Activated naive CD4-positive, alpha-beta T cell treated with anti-CD3 and anti-CD28 coated beads, Interleukin-2, amount 50 U/mL, for 16 hours (primary cell): ENCODE measurements around the gene REG4.
"Not testable (repeated sequence)": the region's sequence is repeated elsewhere in the genome, so short reads cannot be mapped to it uniquely, and the experiment has no call there.

Source experiments
- DNase-seq: peaks from one replicate; pipeline ENCODE4 v3.0.0-alpha.2; 2020

The REG4 gene

GRCh38 chr1:119811387-119811786 lies at the start of gene REG4:
Gene REG4 (minus strand): TSS chr1:119811460. CDS start chr1:119808769, 2,691 bp downstream.
- DNase-seq, result no peak

GRCh38 chr1:119859647-119860046 lies 48.4 kb upstream of the REG4 start:
- no peak for DNase-seq

DNA sequence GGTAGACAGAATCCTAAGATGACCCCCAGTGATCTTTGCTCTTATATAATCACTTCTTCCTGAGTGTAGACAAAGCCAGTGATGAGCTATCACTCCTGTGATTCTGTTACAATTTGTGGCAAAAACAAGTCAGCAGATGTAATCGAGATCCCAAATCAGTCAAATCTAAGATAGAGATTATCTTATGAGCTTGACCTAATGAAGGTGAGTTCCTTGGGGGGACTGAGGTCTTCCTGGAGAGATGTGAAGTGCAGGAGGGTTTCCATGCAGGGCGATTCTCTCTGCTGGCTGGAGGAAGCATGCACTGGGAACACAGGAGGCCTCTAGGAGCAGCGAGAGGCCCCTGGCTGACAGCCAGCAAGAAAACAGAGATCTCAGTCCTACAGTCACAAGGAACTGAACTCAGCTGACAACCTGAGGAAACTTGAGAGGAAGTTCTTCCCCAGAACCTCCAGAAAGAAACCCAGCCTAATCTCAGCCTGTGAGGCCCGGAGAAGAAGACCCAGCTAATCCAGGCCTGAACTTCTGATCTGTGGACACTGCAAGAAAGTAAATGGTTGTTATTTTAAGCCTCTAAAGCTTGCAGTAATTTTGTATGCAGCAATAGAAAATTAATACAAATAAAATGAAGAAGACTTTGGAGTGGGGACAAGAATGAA lies 47.4 kb upstream of the REG4 start:
- not testable (repeated sequence) for DNase-seq

DNA sequence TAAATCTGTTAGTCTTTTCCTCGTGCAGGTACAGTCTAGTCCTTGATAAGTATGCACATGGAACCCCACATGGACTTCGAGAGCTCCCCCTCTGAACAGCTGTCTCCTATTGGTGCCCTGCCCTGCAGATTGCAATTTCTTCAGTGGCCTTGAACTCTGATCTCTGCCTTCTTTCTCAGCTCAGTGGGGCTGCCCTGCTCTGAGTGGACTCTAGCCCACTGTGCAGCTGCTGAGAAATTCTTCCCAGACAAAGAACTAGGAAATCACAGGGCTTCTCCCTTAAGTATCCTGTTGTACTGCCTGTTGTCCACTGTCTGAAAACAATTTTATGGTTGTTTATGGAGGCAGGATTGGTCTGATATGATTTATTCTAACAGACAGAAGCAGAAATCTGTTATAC lies 46.9 kb upstream of the REG4 start:
- DNase-seq, result no peak

DNA sequence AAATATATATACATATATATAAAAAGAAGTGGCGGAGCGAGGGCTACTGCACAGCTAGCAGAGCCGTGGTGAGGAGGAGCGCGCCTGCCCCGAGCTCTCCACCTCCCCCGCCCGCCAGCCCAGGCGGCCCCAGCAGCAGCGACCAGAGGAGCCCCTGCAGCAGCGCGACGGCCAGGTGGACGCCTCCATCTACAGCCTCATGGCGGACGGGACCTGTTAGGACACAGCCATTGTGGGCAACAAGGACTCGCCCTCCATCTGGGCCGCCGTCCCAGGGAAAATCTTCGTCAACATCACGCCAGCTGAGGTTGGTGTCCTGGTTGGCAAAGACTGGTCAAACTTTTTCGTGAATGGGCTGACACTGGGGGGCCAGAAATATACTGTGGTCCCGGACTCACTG lies 41.9 kb upstream of the REG4 start:
- no peak for DNase-seq

- DNase-seq, result not testable (repeated sequence)
Observed at GRCh38 chr1:119844206-119844605, 32.9 kb upstream of the REG4 start.

DNA sequence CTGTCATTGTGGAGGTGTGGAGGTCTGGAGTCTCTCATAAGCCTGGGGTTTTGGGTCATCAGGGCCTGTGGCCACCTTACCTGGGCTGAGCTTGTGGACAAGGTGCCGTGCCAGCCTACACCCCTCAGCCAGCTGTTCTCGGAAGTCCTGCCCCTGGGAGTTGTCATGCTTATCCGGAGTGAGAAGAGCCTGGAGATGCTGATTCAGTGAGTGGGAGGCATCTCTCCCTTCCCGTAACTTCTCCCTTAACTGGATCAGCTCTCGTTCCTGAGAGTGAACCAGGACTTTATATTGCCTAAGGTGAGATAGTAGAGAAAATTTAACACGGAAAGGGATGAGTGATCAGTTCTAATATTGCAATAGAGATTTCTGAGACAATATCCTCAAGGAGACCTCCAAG lies 30.0 kb upstream of the REG4 start:
- no peak for DNase-seq

DNA sequence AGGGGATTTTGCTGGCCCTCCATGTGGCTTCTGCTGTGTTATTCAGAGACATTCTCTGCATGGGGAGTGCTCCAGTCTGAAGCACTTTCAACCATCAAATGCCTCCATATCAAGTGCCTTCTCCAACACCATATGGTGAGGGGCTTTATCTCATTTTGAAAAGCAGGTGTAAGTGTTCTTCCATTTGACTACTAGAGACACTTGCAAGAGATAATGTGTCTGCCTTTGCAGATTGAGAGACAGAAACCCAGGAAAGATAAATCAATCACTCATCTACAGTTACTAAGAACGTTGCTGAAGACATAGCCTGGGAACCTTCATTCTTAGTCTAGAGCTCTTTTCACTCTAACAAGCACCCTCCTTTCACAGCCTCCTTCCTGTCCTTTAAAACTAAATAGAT lies 29.5 kb upstream of the REG4 start:
- DNase-seq, result no peak

DNA sequence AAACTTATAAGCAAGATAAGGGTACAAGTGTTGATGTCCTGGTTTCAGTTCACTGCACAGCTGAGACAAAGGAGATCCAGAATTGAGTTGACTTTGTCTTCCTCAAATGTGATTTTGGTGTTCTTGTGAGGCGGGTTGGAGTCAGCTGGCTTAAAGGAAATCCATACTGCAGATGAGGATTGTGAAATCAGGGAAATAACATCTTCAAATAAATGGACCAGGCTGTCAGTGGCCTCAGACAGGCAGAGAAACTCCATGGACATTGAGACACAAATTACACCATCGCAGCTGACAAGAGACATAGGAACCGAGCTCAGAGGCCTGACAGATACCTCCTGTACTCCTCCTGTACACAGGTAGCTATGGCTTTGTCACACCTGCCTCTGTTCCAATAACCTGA lies 27.0 kb upstream of the REG4 start:
- DNase-seq, result no peak

DNA sequence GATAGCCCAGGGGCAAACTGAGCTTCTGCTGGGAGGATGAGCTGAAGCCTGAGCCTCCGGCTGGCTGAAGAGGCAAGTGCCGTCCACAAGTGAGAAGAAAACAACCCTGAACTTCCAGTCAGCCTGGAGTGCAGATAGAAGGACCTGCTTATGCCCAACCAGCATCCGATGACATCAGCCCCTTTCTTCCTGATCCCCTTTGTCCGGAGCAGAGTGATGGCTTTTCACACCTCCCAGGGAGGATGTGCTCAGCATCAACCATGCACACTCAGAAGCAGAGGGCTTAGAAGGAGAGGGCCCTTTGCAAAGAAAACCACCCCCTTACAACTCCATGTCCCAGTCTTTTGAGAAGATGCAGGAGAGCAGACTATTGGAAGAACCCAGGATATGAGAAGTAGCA lies 23.7 kb upstream of the REG4 start:
- no peak for DNase-seq

DNA sequence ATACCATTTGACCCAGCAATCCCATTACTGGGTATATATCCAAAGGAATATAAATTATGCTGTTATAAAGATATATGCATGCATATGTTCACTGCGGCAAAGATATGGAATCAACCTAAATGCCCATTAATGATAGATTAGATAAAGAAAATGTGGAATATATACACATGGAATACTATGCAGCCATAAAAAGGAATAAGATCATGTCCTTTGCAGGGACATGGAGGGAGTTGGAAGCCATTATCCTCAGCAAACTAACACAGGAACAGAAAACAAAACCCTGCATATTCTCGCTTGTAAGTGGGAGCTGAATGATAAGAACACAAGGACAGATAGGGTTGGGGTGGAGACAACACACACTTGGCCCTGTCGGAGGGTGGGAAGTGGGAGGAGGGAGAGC lies 19.8 kb upstream of the REG4 start:
- DNase-seq, result no peak

GRCh38 chr1:119829625-119830024 lies 18.4 kb upstream of the REG4 start:
- no peak for DNase-seq

GRCh38 chr1:119829006-119829405 lies 17.7 kb upstream of the REG4 start:
- not testable (repeated sequence) for DNase-seq

DNA sequence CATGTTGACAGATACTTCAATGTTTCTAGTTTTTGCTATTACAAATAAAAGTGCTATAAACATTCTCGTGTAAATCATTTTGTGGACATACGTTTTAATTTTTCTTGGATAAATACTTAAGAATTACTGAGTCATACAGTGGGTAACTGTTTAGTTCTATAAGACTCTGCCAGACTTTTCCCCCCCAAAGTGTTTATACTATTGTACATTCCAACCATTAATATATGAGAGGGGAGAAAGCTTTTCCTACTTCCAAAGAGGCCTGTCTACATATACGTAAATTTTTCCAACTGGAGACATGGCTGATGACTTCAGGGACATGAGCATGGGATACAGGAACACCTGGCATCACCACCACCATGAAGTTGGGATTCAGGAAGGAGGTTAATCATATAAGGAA lies 17.0 kb upstream of the REG4 start:
- no peak for DNase-seq

- DNase-seq, result no peak
Observed at GRCh38 chr1:119827010-119827409, 15.8 kb upstream of the REG4 start.

DNA sequence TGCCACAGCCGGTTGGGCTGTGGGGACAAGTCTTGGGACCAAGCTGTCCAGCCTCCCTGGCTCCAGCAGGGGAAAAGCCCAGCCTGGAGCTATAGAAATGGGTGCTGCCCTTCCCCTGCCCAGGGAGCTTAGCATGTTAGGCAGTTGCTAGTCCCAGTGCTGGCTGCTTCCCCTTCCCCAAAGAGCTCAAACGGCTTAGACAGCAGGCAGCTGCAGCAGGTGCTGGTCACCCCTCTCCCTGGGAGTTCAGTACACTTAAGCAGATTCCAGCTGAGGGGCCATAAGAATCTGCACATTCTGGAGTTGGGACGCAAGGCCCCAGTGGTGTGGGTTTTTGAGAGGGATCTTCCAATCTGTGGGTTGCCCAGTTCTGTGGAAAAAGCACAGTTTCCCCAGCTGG lies 11.1 kb upstream of the REG4 start:
- no peak for DNase-seq

DNA sequence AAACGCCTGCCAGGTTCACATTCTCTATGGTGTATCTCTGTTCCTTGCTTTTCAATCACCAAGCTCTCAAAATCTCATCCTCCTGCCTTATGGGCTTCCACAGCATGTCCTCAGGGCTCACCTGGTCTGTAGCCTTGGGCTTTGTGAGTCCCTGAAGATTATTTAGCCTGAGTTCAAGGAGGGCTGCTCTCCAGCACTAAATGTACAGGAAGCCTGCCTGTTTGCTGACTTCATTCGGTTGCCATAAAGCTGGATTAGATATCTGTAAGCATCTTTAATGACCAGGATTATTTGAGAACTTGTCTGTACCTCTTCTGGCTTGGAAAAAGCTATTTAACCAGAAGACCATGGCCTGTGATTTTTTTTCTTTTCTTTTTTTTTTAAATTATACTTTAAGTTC lies 6.9 kb upstream of the REG4 start:
- DNase-seq, result no peak

DNA sequence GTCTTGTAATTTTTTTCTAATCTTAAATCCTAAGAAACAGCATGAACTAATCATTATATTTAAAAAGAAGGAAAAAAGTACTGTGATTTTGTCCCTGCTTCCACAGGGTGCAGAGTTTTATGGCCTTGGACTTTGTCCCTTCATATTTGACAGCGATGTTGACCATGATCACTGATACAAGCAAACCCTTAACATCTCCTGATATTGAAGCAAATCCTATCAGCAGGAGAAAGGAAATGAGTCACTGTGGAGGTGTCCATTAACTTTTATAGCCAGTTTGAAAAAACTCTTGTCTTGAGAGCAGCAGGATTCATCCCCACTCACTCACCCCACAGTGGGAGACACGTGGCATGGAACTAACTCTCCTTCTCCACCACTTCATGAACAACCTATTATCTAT lies 5.1 kb upstream of the REG4 start:
- DNase-seq, result no peak

DNA sequence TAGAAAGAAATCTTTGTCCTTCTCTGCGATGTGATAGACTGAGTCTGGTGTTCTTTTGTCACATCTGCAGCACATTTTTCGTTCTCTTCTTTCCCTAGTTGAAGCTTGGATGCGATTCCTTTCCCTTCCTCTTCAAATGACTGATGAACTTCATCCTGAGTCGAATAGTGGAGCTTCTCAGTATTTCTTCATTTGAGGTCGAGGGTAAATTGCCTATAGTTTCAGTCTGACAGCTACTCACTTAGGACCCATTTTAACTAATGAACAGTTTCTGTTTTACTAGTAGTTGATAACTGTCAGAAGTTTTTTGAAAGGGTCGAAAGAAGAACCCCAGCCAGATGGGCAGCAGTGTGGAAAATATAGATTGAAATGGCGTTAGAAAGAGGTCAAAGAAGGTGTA lies 4.7 kb upstream of the REG4 start:
- DNase-seq, result no peak

GRCh38 chr1:119815361-119815760 lies 4.1 kb upstream of the REG4 start:
- DNase-seq, result no peak

- no peak for DNase-seq
Observed at GRCh38 chr1:119814288-119814687, 3.0 kb upstream of the REG4 start.

DNA sequence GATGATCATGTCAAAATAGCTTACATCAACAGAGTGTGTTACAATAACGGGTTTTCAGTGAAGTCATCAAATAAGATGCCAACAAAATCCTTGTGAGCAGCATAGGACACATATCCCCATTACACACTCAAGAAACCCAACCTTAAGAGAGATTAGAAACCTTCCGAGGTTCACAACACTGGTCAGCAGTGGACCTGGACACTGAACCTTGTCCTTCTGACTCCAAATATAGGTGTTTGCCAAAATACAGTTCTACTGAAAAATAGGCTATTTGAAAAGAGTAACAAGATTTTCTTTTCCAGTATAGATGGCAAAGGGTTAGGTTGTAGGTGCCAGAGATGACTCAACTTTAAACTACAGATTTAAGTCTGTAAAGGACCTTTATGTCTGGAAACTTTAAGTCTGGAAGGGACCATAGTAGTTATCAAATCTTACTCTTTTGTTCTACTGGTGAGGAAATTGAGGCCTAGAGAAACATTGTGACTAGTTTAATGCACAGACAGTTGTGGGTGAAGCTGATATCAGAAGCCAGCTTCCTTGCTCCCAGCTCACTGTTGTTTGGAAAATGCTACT lies 811 bp upstream of the REG4 start:
- DNase-seq, result no peak

DNA sequence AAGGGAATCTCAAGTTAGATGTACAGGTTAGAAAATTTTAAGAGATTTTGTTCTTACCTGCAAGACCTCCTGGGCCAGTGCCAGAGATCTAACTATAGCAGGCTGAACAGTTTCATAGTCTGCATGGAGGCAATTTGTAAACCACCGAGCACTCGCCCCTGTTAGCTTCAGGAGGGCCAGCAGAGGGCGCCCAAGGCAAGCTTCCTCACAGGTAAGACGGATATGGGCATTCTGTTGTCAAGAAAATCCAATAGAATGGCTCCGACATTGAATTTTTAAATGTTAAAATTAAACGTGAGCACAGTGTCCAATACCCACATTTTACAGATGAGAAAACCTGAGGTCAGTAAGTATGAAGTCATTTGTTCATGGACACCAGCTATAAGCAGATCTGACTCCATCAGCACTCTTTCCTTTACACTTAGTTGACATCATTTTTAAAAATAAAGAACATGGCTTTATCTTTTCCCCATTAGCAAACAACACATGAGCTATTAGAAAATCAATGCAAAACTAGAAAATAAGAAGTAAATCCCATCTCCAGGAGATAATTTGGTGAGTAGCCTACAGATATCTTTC lies 2.2 kb downstream of the REG4 start:
- DNase-seq, result peak; percentile 69

DNA sequence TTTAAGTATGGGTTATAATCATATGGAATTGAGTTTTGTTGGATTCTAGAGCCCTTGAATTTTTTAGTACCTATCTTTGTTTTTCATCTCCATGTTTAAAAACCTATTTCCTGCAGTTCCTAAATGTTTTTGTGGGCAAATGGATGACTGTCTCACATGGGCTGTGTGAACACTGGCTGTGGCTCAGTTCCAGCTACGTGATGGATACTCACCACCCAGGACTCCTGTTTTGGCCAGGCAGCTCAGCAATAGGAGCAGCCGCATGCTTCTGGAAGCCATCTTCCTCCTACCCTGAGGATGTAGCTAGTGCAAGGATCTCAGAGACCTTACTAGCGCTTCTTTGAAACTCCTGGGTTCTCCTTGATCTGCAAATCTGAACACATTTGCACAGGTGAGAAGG lies 2.8 kb downstream of the REG4 start:
- DNase-seq, result no peak

DNA sequence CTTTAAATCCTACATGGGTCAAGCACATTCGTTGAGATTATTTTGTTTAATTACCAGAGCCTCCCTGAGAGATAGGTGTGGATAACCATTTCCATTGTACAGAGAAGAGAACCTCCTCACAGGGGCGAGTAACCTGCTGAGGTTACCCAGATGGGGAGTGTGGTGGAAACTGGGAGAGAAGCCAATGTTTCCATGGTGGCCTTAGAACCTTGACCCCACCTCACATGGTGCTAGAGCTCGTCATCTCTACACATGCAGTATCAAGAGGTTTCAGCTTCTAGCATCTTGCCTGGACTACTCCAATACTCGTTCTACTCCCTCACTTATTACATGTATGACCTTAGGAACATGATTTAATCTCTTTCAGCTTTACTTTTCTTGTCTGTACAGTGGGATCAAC lies 4.8 kb downstream of the REG4 start:
- no peak for DNase-seq
